Transverse colon (tissue), 3 donors: Measurements from ENCODE around the gene CELSR1.

Experiments
- EP300 ChIP-seq: sonication (generic); formaldehyde crosslinking; IDR thresholded peaks from one replicate; pipeline ENCODE4 v1.6.1; 2017; ENCODE audit warnings: antibody characterized with exemption, low read depth
- POLR2A ChIP-seq: fragments of 450-650 bp; IDR thresholded peaks from one replicate; pipeline ENCODE4 v1.6.1; 2016; ENCODE audit warnings: antibody characterized with exemption, mild to moderate bottlenecking, moderate library complexity
- TF ChIP-seq, protein P1 (sequence below), 5 experiments: fragments of 200-600 bp in 3 of 5; fragments of 450-650 bp in 2 of 5; sonication (generic) in 3 of 5; IDR thresholded peaks; 1 replicate in 2 of 5; 2 replicates in 3 of 5; pipeline ENCODE4 v1.5.1; 2016 to 2017; ENCODE audit warnings: antibody characterized with exemption in 5 of 5, inconsistent platforms in 3 of 5, mild to moderate bottlenecking in 2 of 5, moderate library complexity in 1 of 5

DNA sequence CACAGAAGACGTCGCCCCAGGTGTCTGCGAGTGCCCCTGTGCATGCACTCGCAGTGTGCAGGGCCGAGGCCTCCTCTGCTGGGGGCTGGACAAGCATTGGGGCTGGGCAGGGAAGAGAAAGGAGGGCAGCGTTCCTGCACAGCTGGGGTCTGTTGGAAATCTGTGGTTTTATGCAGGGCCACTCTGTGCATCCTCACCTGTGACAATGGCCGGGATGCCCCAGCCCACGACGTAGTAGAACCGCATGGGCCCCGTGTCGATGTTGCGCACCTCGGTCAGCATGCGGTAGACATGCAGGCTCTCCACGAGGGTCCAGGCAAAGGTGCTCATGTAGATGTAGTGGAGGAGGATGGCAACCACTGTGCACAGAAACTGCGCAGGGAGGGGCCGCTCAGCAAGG, 164.7 kb downstream of the CELSR1 start:
- TF ChIP-seq EP300 (no peak), POLR2A (no peak)
- TF ChIP-seq, protein P1, sequence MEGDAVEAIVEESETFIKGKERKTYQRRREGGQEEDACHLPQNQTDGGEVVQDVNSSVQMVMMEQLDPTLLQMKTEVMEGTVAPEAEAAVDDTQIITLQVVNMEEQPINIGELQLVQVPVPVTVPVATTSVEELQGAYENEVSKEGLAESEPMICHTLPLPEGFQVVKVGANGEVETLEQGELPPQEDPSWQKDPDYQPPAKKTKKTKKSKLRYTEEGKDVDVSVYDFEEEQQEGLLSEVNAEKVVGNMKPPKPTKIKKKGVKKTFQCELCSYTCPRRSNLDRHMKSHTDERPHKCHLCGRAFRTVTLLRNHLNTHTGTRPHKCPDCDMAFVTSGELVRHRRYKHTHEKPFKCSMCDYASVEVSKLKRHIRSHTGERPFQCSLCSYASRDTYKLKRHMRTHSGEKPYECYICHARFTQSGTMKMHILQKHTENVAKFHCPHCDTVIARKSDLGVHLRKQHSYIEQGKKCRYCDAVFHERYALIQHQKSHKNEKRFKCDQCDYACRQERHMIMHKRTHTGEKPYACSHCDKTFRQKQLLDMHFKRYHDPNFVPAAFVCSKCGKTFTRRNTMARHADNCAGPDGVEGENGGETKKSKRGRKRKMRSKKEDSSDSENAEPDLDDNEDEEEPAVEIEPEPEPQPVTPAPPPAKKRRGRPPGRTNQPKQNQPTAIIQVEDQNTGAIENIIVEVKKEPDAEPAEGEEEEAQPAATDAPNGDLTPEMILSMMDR (IDR thresholded peaks at IDR 0.05), result no peak
